Erythroblast (primary cell): ENCODE measurements around the gene RASAL1.

ENCODE experiments used
- DNase-seq, 2 experiments: peaks; one replicate each; lab custom pipeline; 2025; lab: John Stamatoyannopoulos, UW
- GATA1 ChIP-seq: IDR thresholded peaks from 2 replicates; pipeline ENCODE4 v1.6.1; 2011; ENCODE audit warnings: low read depth, mild to moderate bottlenecking, control low read depth, low read length, moderate library complexity
- POLR2A ChIP-seq: IDR thresholded peaks from 2 replicates; pipeline ENCODE4 v1.6.1; 2011; ENCODE audit warnings: mild to moderate bottlenecking, low read length

The RASAL1 gene

GRCh38 chr12:113097716-113098440, 37.7 kb downstream of the RASAL1 start:
- TF ChIP-seq POLR2A = no peak
- no peak for TF ChIP-seq GATA1

GRCh38 chr12:113096675-113097461, 38.7 kb downstream of the RASAL1 start:
- TF ChIP-seq GATA1 = no peak
- no peak for TF ChIP-seq POLR2A
- no peak for DNase-seq

More at GRCh38 chr12:113097716-113098440, 37.7 kb downstream of the RASAL1 start:
- DNase-seq = no peak

GRCh38 chr12:113095405-113095804, 40.2 kb downstream of the RASAL1 start:
- TF ChIP-seq POLR2A (no peak), GATA1 (no peak)
- DNase-seq = no peak

- TF ChIP-seq GATA1 = no peak
- TF ChIP-seq POLR2A = no peak
These were observed 40.8 kb downstream of the RASAL1 start for GRCh38 chr12:113094738-113095137.

GRCh38 chr12:113093409-113094101, 42.0 kb downstream of the RASAL1 start:
- DNase-seq = no peak
- TF ChIP-seq POLR2A (no peak), GATA1 (no peak)

More at GRCh38 chr12:113094738-113095137, 40.8 kb downstream of the RASAL1 start:
- DNase-seq = no peak

- no peak for TF ChIP-seq POLR2A
- no peak for TF ChIP-seq GATA1
These were observed 42.8 kb downstream of the RASAL1 start for GRCh38 chr12:113092607-113093408.

GRCh38 chr12:113091506-113091905, 44.1 kb downstream of the RASAL1 start:
- no peak for DNase-seq
- TF ChIP-seq GATA1 (no peak), POLR2A (no peak)

More at GRCh38 chr12:113092607-113093408, 42.8 kb downstream of the RASAL1 start:
- DNase-seq = peak; percentile 45 to 58

- DNase-seq = no peak
- TF ChIP-seq GATA1 (no peak), POLR2A (no peak)
These were observed 44.8 kb downstream of the RASAL1 start for GRCh38 chr12:113090740-113091139.

- TF ChIP-seq POLR2A (no peak), GATA1 (no peak)
These were observed 45.7 kb downstream of the RASAL1 start for GRCh38 chr12:113089839-113090238.

GRCh38 chr12:113088971-113089756, 46.4 kb downstream of the RASAL1 start:
- no peak for DNase-seq
- TF ChIP-seq POLR2A (no peak), GATA1 (no peak)

More at GRCh38 chr12:113089839-113090238, 45.7 kb downstream of the RASAL1 start:
- no peak for DNase-seq

- TF ChIP-seq POLR2A = no peak
- no peak for TF ChIP-seq GATA1
- DNase-seq = no peak
These were observed 47.5 kb downstream of the RASAL1 start for GRCh38 chr12:113088037-113088436.

GRCh38 chr12:113087193-113087592, 48.4 kb downstream of the RASAL1 start:
- TF ChIP-seq GATA1 (no peak), POLR2A (no peak)
- DNase-seq = no peak
